Liver (tissue), 3 donors: Measurements from ENCODE around the gene DRC1.

ENCODE experiments used
- EGR1 ChIP-seq, 2 donors: IDR thresholded peaks; 2 replicates each; pipeline ENCODE4 v1.6.1; 2016 to 2018; ENCODE audit warnings: antibody characterized with exemption in 2 of 2, low read depth in 2 of 2
- FOXA2 ChIP-seq: IDR thresholded peaks from 2 replicates; pipeline ENCODE4 v1.6.1; 2016; ENCODE audit warnings: antibody characterized with exemption
- GABPA ChIP-seq, 2 donors: IDR thresholded peaks in 1 of 2; conservative IDR thresholded peaks in 1 of 2; 2 replicates each; pipeline ENCODE4 v1.6.1; 2016; ENCODE audit warnings: antibody characterized with exemption in 2 of 2, mild to moderate bottlenecking in 1 of 2, moderate library complexity in 1 of 2
- JUND ChIP-seq, 2 donors: IDR thresholded peaks; 2 replicates each; pipeline ENCODE4 v1.6.1; 2016; ENCODE audit warnings: antibody characterized with exemption in 2 of 2
- RXRA ChIP-seq, 2 donors: IDR thresholded peaks; 2 replicates each; pipeline ENCODE4 v1.6.1; 2017 to 2018; ENCODE audit warnings: antibody characterized with exemption in 2 of 2, mild to moderate bottlenecking in 1 of 2
- SP1 ChIP-seq: IDR thresholded peaks from 2 replicates; pipeline ENCODE4 v1.6.1; 2018; ENCODE audit warnings: antibody characterized with exemption, mild to moderate bottlenecking
- TAF1 ChIP-seq: conservative IDR thresholded peaks from 2 replicates; pipeline ENCODE4 v1.6.1; 2016; ENCODE audit warnings: antibody characterized with exemption, mild to moderate bottlenecking
- YY1 ChIP-seq: IDR thresholded peaks from 2 replicates; pipeline ENCODE4 v1.6.1; 2016; ENCODE audit warnings: antibody characterized with exemption, mild to moderate bottlenecking
- TF ChIP-seq, protein P1 (sequence below): fragments of 150-350 bp; IDR thresholded peaks from 2 replicates; pipeline ENCODE4 v1.5.1; 2017; ENCODE audit warnings: improper control_type of control experiment, low read depth, low read length; ENCODE audit not compliant: missing input control
- TF ChIP-seq, protein P2 (sequence below): IDR thresholded peaks from 2 replicates; pipeline ENCODE4 v1.6.1; 2016; ENCODE audit warnings: antibody characterized with exemption, mild to moderate bottlenecking
- TF ChIP-seq, protein P3 (sequence below): IDR thresholded peaks from 2 replicates; pipeline ENCODE4 v1.6.1; 2016; ENCODE audit warnings: antibody characterized with exemption
- TF ChIP-seq, protein P4 (sequence below): IDR thresholded peaks from 2 replicates; pipeline ENCODE4 v1.6.1; 2016; ENCODE audit warnings: antibody characterized with exemption
- TF ChIP-seq, protein P5 (sequence below): IDR thresholded peaks from 2 replicates; pipeline ENCODE4 v1.6.1; 2016; ENCODE audit warnings: antibody characterized with exemption
- donor health status: healthy.
- donor health status: healthy.

DNA sequence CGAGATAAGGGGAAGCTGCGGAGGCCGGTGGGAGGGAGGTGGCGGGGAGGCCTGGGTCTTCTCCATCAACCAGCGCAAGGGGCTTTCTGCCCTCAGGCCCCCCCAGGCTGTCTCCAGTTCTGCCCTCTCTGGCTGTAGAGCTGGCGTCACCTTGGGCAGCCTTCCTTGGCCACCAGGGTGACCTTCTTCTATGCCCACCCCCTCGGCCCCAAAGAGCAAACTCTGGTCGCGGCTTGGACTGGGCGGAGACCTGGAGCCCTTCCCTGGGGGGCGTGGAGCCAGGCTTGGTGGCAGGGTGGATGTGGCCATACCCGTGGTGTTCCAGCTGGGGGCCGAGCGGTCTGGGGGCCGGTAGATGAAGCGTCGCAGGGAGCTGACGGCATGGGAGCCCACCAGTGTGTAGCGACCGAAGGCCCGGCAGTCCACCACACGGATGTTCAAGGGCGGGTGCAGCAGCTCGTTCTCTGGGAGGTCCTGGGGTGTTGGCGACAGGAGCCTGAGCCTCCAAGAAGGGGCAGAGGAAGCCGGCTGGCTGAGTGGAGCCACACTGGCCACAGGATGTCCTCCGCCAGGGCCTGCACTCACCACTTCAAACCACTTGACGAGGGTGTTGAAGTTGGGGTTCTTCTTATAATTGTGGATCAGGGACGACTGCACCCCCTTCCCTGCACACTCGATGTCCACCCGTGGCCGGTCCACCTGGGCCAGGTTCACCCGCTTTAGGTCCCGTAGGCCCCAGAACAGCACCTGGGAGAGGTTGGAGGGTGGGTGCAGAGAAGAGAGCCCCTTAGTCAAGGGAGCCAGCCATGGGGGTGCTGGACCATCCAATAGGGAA lies 71.3 kb downstream of the DRC1 start:
- TF ChIP-seq, protein P1, sequence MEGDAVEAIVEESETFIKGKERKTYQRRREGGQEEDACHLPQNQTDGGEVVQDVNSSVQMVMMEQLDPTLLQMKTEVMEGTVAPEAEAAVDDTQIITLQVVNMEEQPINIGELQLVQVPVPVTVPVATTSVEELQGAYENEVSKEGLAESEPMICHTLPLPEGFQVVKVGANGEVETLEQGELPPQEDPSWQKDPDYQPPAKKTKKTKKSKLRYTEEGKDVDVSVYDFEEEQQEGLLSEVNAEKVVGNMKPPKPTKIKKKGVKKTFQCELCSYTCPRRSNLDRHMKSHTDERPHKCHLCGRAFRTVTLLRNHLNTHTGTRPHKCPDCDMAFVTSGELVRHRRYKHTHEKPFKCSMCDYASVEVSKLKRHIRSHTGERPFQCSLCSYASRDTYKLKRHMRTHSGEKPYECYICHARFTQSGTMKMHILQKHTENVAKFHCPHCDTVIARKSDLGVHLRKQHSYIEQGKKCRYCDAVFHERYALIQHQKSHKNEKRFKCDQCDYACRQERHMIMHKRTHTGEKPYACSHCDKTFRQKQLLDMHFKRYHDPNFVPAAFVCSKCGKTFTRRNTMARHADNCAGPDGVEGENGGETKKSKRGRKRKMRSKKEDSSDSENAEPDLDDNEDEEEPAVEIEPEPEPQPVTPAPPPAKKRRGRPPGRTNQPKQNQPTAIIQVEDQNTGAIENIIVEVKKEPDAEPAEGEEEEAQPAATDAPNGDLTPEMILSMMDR, result no peak
- TF ChIP-seq, protein P2, sequence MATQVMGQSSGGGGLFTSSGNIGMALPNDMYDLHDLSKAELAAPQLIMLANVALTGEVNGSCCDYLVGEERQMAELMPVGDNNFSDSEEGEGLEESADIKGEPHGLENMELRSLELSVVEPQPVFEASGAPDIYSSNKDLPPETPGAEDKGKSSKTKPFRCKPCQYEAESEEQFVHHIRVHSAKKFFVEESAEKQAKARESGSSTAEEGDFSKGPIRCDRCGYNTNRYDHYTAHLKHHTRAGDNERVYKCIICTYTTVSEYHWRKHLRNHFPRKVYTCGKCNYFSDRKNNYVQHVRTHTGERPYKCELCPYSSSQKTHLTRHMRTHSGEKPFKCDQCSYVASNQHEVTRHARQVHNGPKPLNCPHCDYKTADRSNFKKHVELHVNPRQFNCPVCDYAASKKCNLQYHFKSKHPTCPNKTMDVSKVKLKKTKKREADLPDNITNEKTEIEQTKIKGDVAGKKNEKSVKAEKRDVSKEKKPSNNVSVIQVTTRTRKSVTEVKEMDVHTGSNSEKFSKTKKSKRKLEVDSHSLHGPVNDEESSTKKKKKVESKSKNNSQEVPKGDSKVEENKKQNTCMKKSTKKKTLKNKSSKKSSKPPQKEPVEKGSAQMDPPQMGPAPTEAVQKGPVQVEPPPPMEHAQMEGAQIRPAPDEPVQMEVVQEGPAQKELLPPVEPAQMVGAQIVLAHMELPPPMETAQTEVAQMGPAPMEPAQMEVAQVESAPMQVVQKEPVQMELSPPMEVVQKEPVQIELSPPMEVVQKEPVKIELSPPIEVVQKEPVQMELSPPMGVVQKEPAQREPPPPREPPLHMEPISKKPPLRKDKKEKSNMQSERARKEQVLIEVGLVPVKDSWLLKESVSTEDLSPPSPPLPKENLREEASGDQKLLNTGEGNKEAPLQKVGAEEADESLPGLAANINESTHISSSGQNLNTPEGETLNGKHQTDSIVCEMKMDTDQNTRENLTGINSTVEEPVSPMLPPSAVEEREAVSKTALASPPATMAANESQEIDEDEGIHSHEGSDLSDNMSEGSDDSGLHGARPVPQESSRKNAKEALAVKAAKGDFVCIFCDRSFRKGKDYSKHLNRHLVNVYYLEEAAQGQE, result no peak
- TF ChIP-seq, protein P3, sequence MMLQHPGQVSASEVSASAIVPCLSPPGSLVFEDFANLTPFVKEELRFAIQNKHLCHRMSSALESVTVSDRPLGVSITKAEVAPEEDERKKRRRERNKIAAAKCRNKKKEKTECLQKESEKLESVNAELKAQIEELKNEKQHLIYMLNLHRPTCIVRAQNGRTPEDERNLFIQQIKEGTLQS, result no peak
- TF ChIP-seq, protein P4, sequence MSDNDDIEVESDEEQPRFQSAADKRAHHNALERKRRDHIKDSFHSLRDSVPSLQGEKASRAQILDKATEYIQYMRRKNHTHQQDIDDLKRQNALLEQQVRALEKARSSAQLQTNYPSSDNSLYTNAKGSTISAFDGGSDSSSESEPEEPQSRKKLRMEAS, result no peak
- TF ChIP-seq TAF1 (no peak), EGR1 (IDR thresholded peaks at IDR 0.05; ENCODE audit: low read depth in 2 of 2) (no peak), YY1 (no peak), RXRA (IDR thresholded peaks at IDR 0.05) (no peak), GABPA (IDR thresholded peaks at IDR 0.05 in 1 of 2, conservative IDR thresholded peaks at IDR 0.05 in 1 of 2) (no peak), FOXA2 (no peak), SP1 (no peak), JUND (IDR thresholded peaks at IDR 0.05) (no peak)
- TF ChIP-seq, protein P5, sequence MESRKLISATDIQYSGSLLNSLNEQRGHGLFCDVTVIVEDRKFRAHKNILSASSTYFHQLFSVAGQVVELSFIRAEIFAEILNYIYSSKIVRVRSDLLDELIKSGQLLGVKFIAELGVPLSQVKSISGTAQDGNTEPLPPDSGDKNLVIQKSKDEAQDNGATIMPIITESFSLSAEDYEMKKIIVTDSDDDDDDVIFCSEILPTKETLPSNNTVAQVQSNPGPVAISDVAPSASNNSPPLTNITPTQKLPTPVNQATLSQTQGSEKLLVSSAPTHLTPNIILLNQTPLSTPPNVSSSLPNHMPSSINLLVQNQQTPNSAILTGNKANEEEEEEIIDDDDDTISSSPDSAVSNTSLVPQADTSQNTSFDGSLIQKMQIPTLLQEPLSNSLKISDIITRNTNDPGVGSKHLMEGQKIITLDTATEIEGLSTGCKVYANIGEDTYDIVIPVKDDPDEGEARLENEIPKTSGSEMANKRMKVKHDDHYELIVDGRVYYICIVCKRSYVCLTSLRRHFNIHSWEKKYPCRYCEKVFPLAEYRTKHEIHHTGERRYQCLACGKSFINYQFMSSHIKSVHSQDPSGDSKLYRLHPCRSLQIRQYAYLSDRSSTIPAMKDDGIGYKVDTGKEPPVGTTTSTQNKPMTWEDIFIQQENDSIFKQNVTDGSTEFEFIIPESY, result no peak
